CD8-positive, alpha-beta memory T cell (primary cell): ENCODE results near the gene SLC25A12. TPM values are rescaled to one million over a fixed set of nuclear protein-coding genes. Genes with fewer than 3 reads are reported as not detected.

Experiments used
- CTCF ChIA-PET: fragments of 350-600 bp; sonication (Branson Sonifier 250); formaldehyde crosslinking; loops from one replicate; lab custom pipeline; 2021; ENCODE audit warnings: antibody characterized with exemption; lab: Charles Lee
- POLR2A ChIA-PET: fragments of 350-600 bp; sonication (Branson Sonifier 250); formaldehyde crosslinking; loops from one replicate; lab custom pipeline; 2021; ENCODE audit warnings: antibody characterized with exemption; lab: Charles Lee
- DNase-seq, 5 donors: peaks; one replicate each; pipeline versions ENCODE4 v3.0.0 to v3.0.0-alpha.2; 2020 to 2022; ENCODE audit warnings: mixed read lengths in 1 of 5
- H3K27ac ChIP-seq: one replicate; pipeline ENCODE4 v1.7.0; 2013; ENCODE audit warnings: low read depth, mild to moderate bottlenecking, low read length, moderate library complexity
- H3K27me3 ChIP-seq: 2 replicates; pipeline ENCODE4 v1.7.0; 2013; ENCODE audit warnings: low read length, mild to moderate bottlenecking; ENCODE audit not compliant: insufficient read depth, poor library complexity, severe bottlenecking
- H3K36me3 ChIP-seq: 2 replicates; pipeline ENCODE4 v1.7.0; 2013; ENCODE audit warnings: mild to moderate bottlenecking, low read length, moderate library complexity; ENCODE audit not compliant: insufficient read depth
- H3K4me1 ChIP-seq: 2 replicates; pipeline ENCODE4 v1.7.0; 2013; ENCODE audit warnings: mild to moderate bottlenecking, low read length, moderate library complexity; ENCODE audit not compliant: insufficient read depth
- H3K4me3 ChIP-seq: 2 replicates; pipeline ENCODE4 v1.7.0; 2013; ENCODE audit warnings: mild to moderate bottlenecking, low read length
- H3K9me3 ChIP-seq: 2 replicates; pipeline ENCODE4 v1.7.0; 2013; ENCODE audit warnings: mild to moderate bottlenecking, low read length
- H3K27ac Mint-ChIP-seq, 8 donors: one replicate each; pipeline ENCODE4 v1.8.0; 2020 to 2021; ENCODE audit warnings: mixed read lengths in 8 of 8, mild to moderate bottlenecking in 6 of 8, inconsistent platforms in 3 of 8, moderate library complexity in 3 of 8
- H3K27me3 Mint-ChIP-seq, 2 donors: one replicate each; pipeline ENCODE4 v1.8.0; 2020 to 2021; ENCODE audit warnings: mixed read lengths in 2 of 2, mild to moderate bottlenecking in 1 of 2, moderate library complexity in 1 of 2
- H3K36me3 Mint-ChIP-seq, 3 donors: one replicate each; pipeline ENCODE4 v1.8.0; 2020 to 2021; ENCODE audit warnings: mixed read lengths in 3 of 3, inconsistent platforms in 1 of 3, mild to moderate bottlenecking in 1 of 3
- H3K4me1 Mint-ChIP-seq, 3 donors: one replicate each; pipeline ENCODE4 v1.8.0; 2020 to 2021; ENCODE audit warnings: mixed read lengths in 3 of 3, inconsistent platforms in 1 of 3, mild to moderate bottlenecking in 1 of 3
- H3K4me3 Mint-ChIP-seq, 7 donors: one replicate each; pipeline ENCODE4 v1.8.0; 2020 to 2021; ENCODE audit warnings: mixed read lengths in 7 of 7, mild to moderate bottlenecking in 6 of 7, moderate library complexity in 4 of 7, inconsistent platforms in 2 of 7
- H3K9me3 Mint-ChIP-seq, 5 donors: one replicate each; pipeline ENCODE4 v1.8.0; 2020 to 2022; ENCODE audit warnings: mixed read lengths in 5 of 5, mild to moderate bottlenecking in 3 of 5, moderate library complexity in 2 of 5, inconsistent platforms in 1 of 5
- polyA plus RNA-seq: library from polyadenylated mRNA; unstranded; fragments of 300-500 nt; fragmentation: Illumina TruSeq; gene quantifications from one replicate; pipeline ENCODE4 v1.2.3, GENCODE V29; 2021
- total RNA-seq, 2 experiments: library from RNA; stranded (reverse); gene quantifications; one replicate each; pipeline ENCODE4 v1.2.3, GENCODE V29; 2021

The SLC25A12 gene
- total and polyA plus RNA-seq, 3 experiments from 2014 or later = 12.8 to 22.9 (median 22.2) TPM

GRCh38 chr2:171858397-171858958 is 35.6 kb downstream of the SLC25A12 start:
- no peak for DNase-seq
- CTCF ChIA-PET = no interaction called here

GRCh38 chr2:171855401-171855800 is 38.6 kb downstream of the SLC25A12 start:
- Histone ChIP-seq H3K4me3 (no peak overlapping the region), H3K4me1 (no peaks in the 10 kb centered on the region), H3K27me3 (no peaks in the 10 kb centered on the region), H3K27ac (no peak overlapping the region), H3K36me3 (no peaks in the 10 kb centered on the region), H3K9me3 (no peaks in the 10 kb centered on the region)
- Mint-ChIP-seq H3K36me3 (peaks cover 16 to 43% (median 20%) of the 10 kb centered on the region in 3 donors), H3K27me3 (no peaks in the 10 kb centered on the region), H3K4me3 (no peak overlapping the region), H3K4me1 (peaks cover 0 to 11% (median 3%) of the 10 kb centered on the region in 3 donors), H3K27ac (no peak overlapping the region), H3K9me3 (no peaks in the 10 kb centered on the region)
- no peak for DNase-seq
- CTCF ChIA-PET = no interaction called here
- POLR2A ChIA-PET = no interaction called here

More at GRCh38 chr2:171858397-171858958, 35.6 kb downstream of the SLC25A12 start:
- Mint-ChIP-seq H3K27me3 (no peaks in the 10 kb centered on the region), H3K27ac (no peak overlapping the region), H3K4me3 (no peak overlapping the region), H3K36me3 (peaks cover 11 to 38% (median 22%) of the 10 kb centered on the region in 3 donors), H3K9me3 (no peaks in the 10 kb centered on the region), H3K4me1 (peaks cover 0 to 18% (median 11%) of the 10 kb centered on the region in 3 donors)
- POLR2A ChIA-PET = no interaction called here
- Histone ChIP-seq H3K9me3 (no peaks in the 10 kb centered on the region), H3K27ac (no peak overlapping the region), H3K36me3 (no peaks in the 10 kb centered on the region), H3K4me3 (no peak overlapping the region), H3K4me1 (no peaks in the 10 kb centered on the region), H3K27me3 (no peaks in the 10 kb centered on the region)

DNA sequence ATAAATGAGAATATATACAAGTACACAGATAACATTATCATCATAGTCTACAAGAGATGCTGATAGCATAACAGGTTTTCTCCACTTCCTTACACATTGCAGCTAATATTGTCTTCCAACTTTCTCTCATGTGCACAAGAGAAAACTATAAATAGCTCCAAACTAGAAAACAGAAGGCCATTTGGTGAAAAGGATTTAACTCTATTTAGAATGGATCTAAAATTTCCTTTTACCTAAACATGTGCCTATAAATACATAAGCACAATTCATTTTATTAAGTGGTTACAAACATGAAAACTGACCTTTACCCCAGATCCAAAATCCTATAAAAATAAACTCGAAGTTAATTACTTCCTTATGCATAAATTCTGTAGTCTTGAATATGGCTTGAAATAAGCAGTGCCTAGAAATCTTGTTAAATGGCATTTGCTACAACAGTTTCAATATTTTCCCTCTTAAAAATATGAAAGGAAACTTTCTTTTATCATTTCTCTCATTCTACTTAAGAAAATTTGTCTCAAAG is 41.6 kb downstream of the SLC25A12 start:
- no peaks in the 10 kb centered on the region for H3K9me3 Mint-ChIP-seq
- H3K4me3 ChIP-seq = no peak overlapping the region
- ChIA-PET CTCF (interaction anchor here (1.1 kb wide), 1 partner anchor 246 kb away, joined by 3 read pairs; no protein-coding TSS in a partner anchor), POLR2A (interaction anchor here (0.6 kb wide), 1 partner anchor 323 kb away, joined by 5 read pairs; no protein-coding TSS in a partner anchor)
- H3K27ac Mint-ChIP-seq = no peak overlapping the region
- no peak overlapping the region for H3K4me3 Mint-ChIP-seq
- H3K36me3 Mint-ChIP-seq = peaks cover 16 to 46% (median 17%) of the 10 kb centered on the region in 3 donors
- no peak for DNase-seq
- H3K4me1 Mint-ChIP-seq = peaks cover 0 to 11% (median 0%) of the 10 kb centered on the region in 3 donors
- no peaks in the 10 kb centered on the region for H3K27me3 Mint-ChIP-seq
- no peaks in the 10 kb centered on the region for H3K36me3 ChIP-seq
- H3K27me3 ChIP-seq = no peaks in the 10 kb centered on the region
- no peak overlapping the region for H3K27ac ChIP-seq
- no peaks in the 10 kb centered on the region for H3K9me3 ChIP-seq
- no peaks in the 10 kb centered on the region for H3K4me1 ChIP-seq

- no peak for DNase-seq
- Mint-ChIP-seq H3K9me3 (no peaks in the 10 kb centered on the region), H3K4me1 (no peaks in the 10 kb centered on the region), H3K4me3 (no peak overlapping the region), H3K36me3 (peaks cover 2 to 28% (median 4%) of the 10 kb centered on the region in 3 donors), H3K27me3 (no peaks in the 10 kb centered on the region), H3K27ac (no peak overlapping the region)
- CTCF ChIA-PET = no interaction called here
- POLR2A ChIA-PET = no interaction called here
- H3K4me1 ChIP-seq = no peaks in the 10 kb centered on the region
- no peak overlapping the region for H3K4me3 ChIP-seq
- H3K27ac ChIP-seq = no peak overlapping the region
- no peaks in the 10 kb centered on the region for H3K36me3 ChIP-seq
- no peaks in the 10 kb centered on the region for H3K27me3 ChIP-seq
- H3K9me3 ChIP-seq = no peaks in the 10 kb centered on the region
These were observed 46.4 kb downstream of the SLC25A12 start for GRCh38 chr2:171847627-171848026.

- no peaks in the 10 kb centered on the region for H3K4me1 Mint-ChIP-seq
- Histone ChIP-seq H3K4me3 (no peak overlapping the region), H3K27me3 (no peaks in the 10 kb centered on the region), H3K4me1 (no peaks in the 10 kb centered on the region), H3K27ac (no peak overlapping the region), H3K36me3 (no peaks in the 10 kb centered on the region), H3K9me3 (no peaks in the 10 kb centered on the region)
- CTCF ChIA-PET = no interaction called here
- H3K36me3 Mint-ChIP-seq = peaks cover 0 to 28% (median under 1%) of the 10 kb centered on the region in 3 donors
- no peaks in the 10 kb centered on the region for H3K27me3 Mint-ChIP-seq
- POLR2A ChIA-PET = no interaction called here
- no peak for DNase-seq
- no peak overlapping the region for H3K27ac Mint-ChIP-seq
- no peak overlapping the region for H3K4me3 Mint-ChIP-seq
- no peaks in the 10 kb centered on the region for H3K9me3 Mint-ChIP-seq
These were observed 47.1 kb downstream of the SLC25A12 start for GRCh38 chr2:171846894-171847293.

DNA sequence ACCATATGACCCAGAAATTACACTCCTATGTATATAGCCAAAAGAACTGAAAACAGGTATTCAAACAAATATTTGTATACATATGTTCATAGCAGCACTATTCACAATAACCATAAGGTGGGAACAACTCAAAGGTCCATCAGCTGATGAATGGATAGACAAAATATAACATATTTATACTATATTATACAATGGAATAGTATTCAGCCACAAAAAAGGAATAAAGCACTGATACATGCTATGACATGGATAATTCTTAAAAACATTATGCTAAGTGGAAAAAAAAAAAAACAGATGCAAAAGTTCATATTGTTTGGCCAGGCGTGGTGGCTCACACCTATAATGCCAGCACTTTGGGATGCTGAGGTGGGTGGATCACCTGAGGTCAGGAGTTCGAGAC is 52.0 kb downstream of the SLC25A12 start:
- Histone ChIP-seq H3K4me1 (no peaks in the 10 kb centered on the region), H3K27ac (no peak overlapping the region), H3K4me3 (no peak overlapping the region), H3K9me3 (no peaks in the 10 kb centered on the region), H3K36me3 (no peaks in the 10 kb centered on the region), H3K27me3 (no peaks in the 10 kb centered on the region)
- peaks cover 0 to 4% (median 0%) of the 10 kb centered on the region in 3 donors for H3K4me1 Mint-ChIP-seq
- H3K4me3 Mint-ChIP-seq = no peak overlapping the region
- POLR2A ChIA-PET = no interaction called here
- CTCF ChIA-PET = no interaction called here
- no peaks in the 10 kb centered on the region for H3K9me3 Mint-ChIP-seq
- peaks cover 13 to 50% (median 15%) of the 10 kb centered on the region in 3 donors for H3K36me3 Mint-ChIP-seq
- DNase-seq = no peak
- no peak overlapping the region for H3K27ac Mint-ChIP-seq
- no peaks in the 10 kb centered on the region for H3K27me3 Mint-ChIP-seq

DNA sequence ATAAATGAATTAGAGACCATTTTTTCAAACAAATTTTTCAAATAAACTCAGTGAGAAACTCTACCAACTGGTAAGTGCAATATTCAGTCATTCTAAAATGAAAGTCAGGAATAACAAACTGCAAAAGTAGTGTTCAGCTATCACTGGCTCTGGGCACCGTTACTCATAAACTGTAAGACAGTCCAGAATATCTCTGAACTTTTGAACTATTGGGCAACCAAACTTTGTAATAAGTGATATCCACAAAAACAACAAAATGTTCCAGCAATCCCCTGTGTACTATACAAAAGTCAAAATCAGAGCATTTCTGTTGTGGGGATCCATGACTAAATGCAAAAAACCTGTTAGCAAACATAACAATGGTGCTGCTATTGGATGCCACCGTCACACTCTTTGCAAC is 56.3 kb downstream of the SLC25A12 start:
- no peaks in the 10 kb centered on the region for H3K4me1 ChIP-seq
- Mint-ChIP-seq H3K27ac (no peak overlapping the region), H3K27me3 (no peaks in the 10 kb centered on the region), H3K9me3 (no peaks in the 10 kb centered on the region), H3K36me3 (peaks cover 38 to 79% (median 41%) of the 10 kb centered on the region in 3 donors), H3K4me3 (no peak overlapping the region), H3K4me1 (peaks cover 0 to 4% (median 0%) of the 10 kb centered on the region in 3 donors)
- H3K27ac ChIP-seq = no peak overlapping the region
- POLR2A ChIA-PET = no interaction called here
- no peaks in the 10 kb centered on the region for H3K27me3 ChIP-seq
- no peak for DNase-seq
- peaks cover 29% of the 10 kb centered on the region for H3K36me3 ChIP-seq
- no peak overlapping the region for H3K4me3 ChIP-seq
- H3K9me3 ChIP-seq = no peaks in the 10 kb centered on the region
- CTCF ChIA-PET = no interaction called here

DNA sequence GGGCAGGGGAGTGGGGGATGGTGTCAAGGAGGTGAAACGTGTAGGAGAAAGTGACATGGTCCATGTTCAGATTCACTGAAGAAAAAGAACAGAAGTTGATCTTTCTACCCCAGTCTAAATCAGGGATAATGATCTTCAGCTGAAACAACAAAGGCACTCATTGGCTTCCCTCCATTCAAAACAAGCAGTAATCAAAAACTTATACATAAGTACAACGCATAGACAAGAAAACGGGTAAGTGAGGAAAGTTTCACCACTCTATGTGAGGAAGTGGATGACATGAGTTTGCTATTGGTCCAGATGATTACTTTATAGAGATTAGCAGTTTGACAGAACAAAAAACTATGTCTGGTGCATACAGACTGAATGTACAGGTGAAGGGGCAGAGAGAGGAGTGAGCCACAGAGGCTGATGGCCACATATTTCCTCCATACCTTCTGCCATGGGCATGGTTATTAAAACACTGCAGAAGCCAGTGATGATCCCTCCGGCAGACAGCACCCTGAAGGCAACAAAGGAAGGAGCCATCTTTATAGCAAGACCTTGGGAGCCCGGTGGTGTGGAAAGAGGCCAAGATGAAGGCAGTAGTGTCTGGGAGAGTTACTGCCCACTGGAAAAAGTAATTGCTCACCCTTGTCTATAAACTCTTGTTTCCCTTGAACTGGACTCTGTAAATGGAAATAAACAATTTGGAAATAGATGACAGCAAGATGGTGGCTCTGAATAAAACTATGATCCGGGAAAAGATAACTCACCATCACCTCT is 57.7 kb downstream of the SLC25A12 start:
- CTCF ChIA-PET = no interaction called here
- no peak for DNase-seq

More for the DNA sequence above, 57.7 kb downstream of the SLC25A12 start:
- Histone ChIP-seq H3K4me1 (no peaks in the 10 kb centered on the region), H3K4me3 (no peak overlapping the region), H3K9me3 (no peaks in the 10 kb centered on the region), H3K27ac (no peak overlapping the region), H3K36me3 (peaks cover 39% of the 10 kb centered on the region), H3K27me3 (no peaks in the 10 kb centered on the region)
- H3K27me3 Mint-ChIP-seq = no peaks in the 10 kb centered on the region
- POLR2A ChIA-PET = no interaction called here
- H3K27ac Mint-ChIP-seq = peak overlapping the region in 2 of 8 donors; percentile 4 to 19
- H3K4me1 Mint-ChIP-seq = peaks cover 0 to 4% (median 0%) of the 10 kb centered on the region in 3 donors
- peaks cover 45 to 82% (median 48%) of the 10 kb centered on the region in 3 donors for H3K36me3 Mint-ChIP-seq
- H3K9me3 Mint-ChIP-seq = no peaks in the 10 kb centered on the region
- no peak overlapping the region for H3K4me3 Mint-ChIP-seq
